G401 (cell line): ENCODE results near the gene FRMD8. TPM values are rescaled to one million over a fixed set of nuclear protein-coding genes. Genes with fewer than 3 reads are reported as not detected.
A peak's percentile ranks its signal among the peaks of the same experiment; 100 is the strongest.
"Not testable (repeated sequence)": the region's sequence is repeated elsewhere in the genome, so short reads cannot be mapped to it uniquely, and the experiment has no call there.

Source experiments
- DNase-seq: peaks from one replicate; pipeline ENCODE4 v3.0.0-alpha.2; 2015; ENCODE audit warnings: low spot score
- in situ Hi-C: cut with HindIII; loops from 2 replicates; pipeline ENCODE4 v1.10.0; 2016; ENCODE audit warnings: low sequenced_read_pairs, mixed read lengths
- total RNA-seq: library from RNA; depleted of rRNA; stranded (reverse); fragments of >200 nt; shearing (Covaris generic); gene quantifications from 2 replicates; pipeline ENCODE4 v1.2.3, GENCODE V29; 2014

Gene FRMD8
- total RNA-seq, 1 experiment from 2014 or later = 31.1 TPM

- DNase-seq = no peak
- in situ Hi-C loops = no loop called here
These were observed 17.2 kb downstream of the FRMD8 start for GRCh38 chr11:65403607-65404121.

GRCh38 chr11:65404210-65404609 is 17.8 kb downstream of the FRMD8 start:
- DNase-seq = no peak
- in situ Hi-C loops = no loop called here

GRCh38 chr11:65404638-65405339 is 18.4 kb downstream of the FRMD8 start:
- in situ Hi-C loops = no loop called here
- DNase-seq = no peak

- no peak for DNase-seq
- in situ Hi-C loops = no loop called here
These were observed 24.7 kb downstream of the FRMD8 start for GRCh38 chr11:65410936-65411680.

GRCh38 chr11:65411681-65412070 is 25.2 kb downstream of the FRMD8 start:
- in situ Hi-C loops = no loop called here
- no peak for DNase-seq

GRCh38 chr11:65412271-65413076 is 26.0 kb downstream of the FRMD8 start:
- DNase-seq = no peak
- in situ Hi-C loops = no loop called here

- DNase-seq, in situ Hi-C loops: not testable (repeated sequence)
These were observed 26.7 kb downstream of the FRMD8 start for GRCh38 chr11:65413077-65413664.

- peak; percentile 42 for DNase-seq
- in situ Hi-C loops = no loop called here
These were observed 28.5 kb downstream of the FRMD8 start for GRCh38 chr11:65414776-65415498.

- no peak for DNase-seq
- in situ Hi-C loops = no loop called here
These were observed 29.3 kb downstream of the FRMD8 start for GRCh38 chr11:65415499-65416340.

GRCh38 chr11:65416341-65416824 is 29.9 kb downstream of the FRMD8 start:
- DNase-seq = peak; percentile 92
- in situ Hi-C loops = no loop called here

- in situ Hi-C loops = no loop called here
- peak; percentile 46 for DNase-seq
These were observed 30.6 kb downstream of the FRMD8 start for GRCh38 chr11:65416841-65417701.

- in situ Hi-C loops = no loop called here
- DNase-seq = peak; percentile 31
These were observed 31.4 kb downstream of the FRMD8 start for GRCh38 chr11:65417702-65418430.

GRCh38 chr11:65418431-65418680 is 31.9 kb downstream of the FRMD8 start:
- in situ Hi-C loops = no loop called here
- DNase-seq = no peak

GRCh38 chr11:65418681-65419459 is 32.4 kb downstream of the FRMD8 start:
- peak; percentile 88 for DNase-seq
- in situ Hi-C loops = no loop called here

GRCh38 chr11:65419460-65419771 is 33.0 kb downstream of the FRMD8 start:
- no peak for DNase-seq
- in situ Hi-C loops = no loop called here
